Activated B cell treated with CpG ODN at 0.5 μM for 24 hours (primary cell): ENCODE measurements around the gene FCER1G. TPM values are rescaled to one million over a fixed set of nuclear protein-coding genes. Genes with fewer than 3 reads are reported as not detected.

Experiments used
- ATAC-seq: fragments of 200-7000 bp; cut with Tn5 transposase; one replicate; pipeline ENCODE4 v1.10.0; 2021; ENCODE audit warnings: low read depth, mild to moderate bottlenecking, moderate library complexity
- CTCF ChIA-PET: fragments of 350-600 bp; sonication (Branson Sonifier 250); formaldehyde crosslinking; loops from one replicate; lab custom pipeline; 2021; ENCODE audit warnings: antibody characterized with exemption; lab: Charles Lee
- POLR2A ChIA-PET: fragments of 350-600 bp; sonication (Branson Sonifier 250); formaldehyde crosslinking; loops from one replicate; lab custom pipeline; 2021; ENCODE audit warnings: antibody characterized with exemption; lab: Charles Lee
- DNase-seq: peaks from one replicate; pipeline ENCODE4 v3.0.0; 2022
- H3K27ac Mint-ChIP-seq: one replicate; pipeline ENCODE4 v1.8.0; 2020; ENCODE audit warnings: mixed read lengths
- H3K27me3 Mint-ChIP-seq: one replicate; pipeline ENCODE4 v1.8.0; 2021; ENCODE audit warnings: mixed read lengths
- H3K36me3 Mint-ChIP-seq: one replicate; pipeline ENCODE4 v1.8.0; 2021; ENCODE audit warnings: low read depth, mixed read lengths
- H3K4me1 Mint-ChIP-seq: one replicate; pipeline ENCODE4 v1.8.0; 2021; ENCODE audit warnings: mixed read lengths
- H3K4me3 Mint-ChIP-seq: one replicate; pipeline ENCODE4 v1.8.0; 2020; ENCODE audit warnings: mild to moderate bottlenecking, mixed read lengths
- H3K9me3 Mint-ChIP-seq: one replicate; pipeline ENCODE4 v1.8.0; 2020; ENCODE audit warnings: mixed read lengths
- intact Hi-C: fragments of 100-400 bp; cut with micrococcal nuclease; formaldehyde crosslinking; loops from one replicate; pipeline ENCODE4 v1.15.1; 2024
- total RNA-seq: library from RNA; stranded (reverse); gene quantifications from 2 replicates; pipeline ENCODE4 v1.2.3, GENCODE V29; 2022
- TF ChIP-seq, protein P1 (sequence below): fragments of 200-600 bp; IDR thresholded peaks from one replicate; pipeline ENCODE4 v1.8.0; 2022; ENCODE audit warnings: antibody characterized with exemption, mild to moderate bottlenecking

The FCER1G gene
- total RNA-seq, 1 donor from 2014 or later, result 0.60 TPM

DNA sequence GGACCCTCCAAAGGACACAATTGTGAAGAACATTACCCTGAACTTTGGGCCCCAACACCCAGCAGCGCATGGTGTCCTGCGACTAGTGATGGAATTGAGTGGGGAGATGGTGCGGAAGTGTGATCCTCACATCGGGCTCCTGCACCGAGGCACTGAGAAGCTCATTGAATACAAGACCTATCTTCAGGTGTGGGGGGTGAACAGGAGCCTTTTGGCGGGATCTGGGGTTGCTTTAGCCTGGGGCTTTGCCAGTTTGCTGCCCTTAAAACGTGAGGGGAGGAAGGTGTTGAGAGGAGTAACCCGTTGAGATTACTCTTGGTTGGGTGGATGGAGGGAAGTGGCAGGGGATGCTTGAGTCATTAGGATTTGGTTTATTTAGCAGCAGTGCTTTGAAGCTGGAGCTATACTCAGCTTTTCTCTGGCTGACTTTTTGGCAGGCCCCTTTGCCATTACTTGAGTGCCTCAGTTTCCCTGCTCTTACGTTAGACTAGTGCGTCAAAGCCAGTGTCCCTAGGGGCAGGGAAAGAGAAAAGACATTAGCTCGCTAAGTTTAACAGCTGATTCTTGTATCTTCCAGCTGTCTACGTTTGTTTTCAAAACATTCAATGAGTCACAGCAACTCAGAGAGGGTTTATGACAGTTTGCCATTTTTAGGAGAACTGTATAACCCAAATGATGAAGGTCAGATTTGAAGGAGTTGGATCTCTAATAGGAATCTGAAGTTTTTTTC, 8.5 kb upstream of the FCER1G start:
- POLR2A ChIA-PET, result interaction anchor here (1.0 to 1.8 kb wide), 2 partner anchors 16 to 20 kb away, joined by 3 to 4 read pairs; partner anchors contain the start of gene APOA2
- H3K4me3 Mint-ChIP-seq, result no peak overlapping the region
- no peak overlapping the region for H3K27ac Mint-ChIP-seq
- intact Hi-C loops, result no loop called here
- H3K9me3 Mint-ChIP-seq, result no peaks in the 10 kb centered on the region
- peaks cover 36% of the 10 kb centered on the region for H3K4me1 Mint-ChIP-seq
- CTCF ChIA-PET, result interaction anchor here (1.2 kb wide), 1 partner anchor 25 kb away, joined by 5 read pairs; no protein-coding TSS in a partner anchor
- TF ChIP-seq, protein P1, sequence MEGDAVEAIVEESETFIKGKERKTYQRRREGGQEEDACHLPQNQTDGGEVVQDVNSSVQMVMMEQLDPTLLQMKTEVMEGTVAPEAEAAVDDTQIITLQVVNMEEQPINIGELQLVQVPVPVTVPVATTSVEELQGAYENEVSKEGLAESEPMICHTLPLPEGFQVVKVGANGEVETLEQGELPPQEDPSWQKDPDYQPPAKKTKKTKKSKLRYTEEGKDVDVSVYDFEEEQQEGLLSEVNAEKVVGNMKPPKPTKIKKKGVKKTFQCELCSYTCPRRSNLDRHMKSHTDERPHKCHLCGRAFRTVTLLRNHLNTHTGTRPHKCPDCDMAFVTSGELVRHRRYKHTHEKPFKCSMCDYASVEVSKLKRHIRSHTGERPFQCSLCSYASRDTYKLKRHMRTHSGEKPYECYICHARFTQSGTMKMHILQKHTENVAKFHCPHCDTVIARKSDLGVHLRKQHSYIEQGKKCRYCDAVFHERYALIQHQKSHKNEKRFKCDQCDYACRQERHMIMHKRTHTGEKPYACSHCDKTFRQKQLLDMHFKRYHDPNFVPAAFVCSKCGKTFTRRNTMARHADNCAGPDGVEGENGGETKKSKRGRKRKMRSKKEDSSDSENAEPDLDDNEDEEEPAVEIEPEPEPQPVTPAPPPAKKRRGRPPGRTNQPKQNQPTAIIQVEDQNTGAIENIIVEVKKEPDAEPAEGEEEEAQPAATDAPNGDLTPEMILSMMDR, result no peak
- DNase-seq (no peak), ATAC-seq (no peak)
- H3K36me3 Mint-ChIP-seq, result peaks cover 77% of the 10 kb centered on the region
- H3K27me3 Mint-ChIP-seq, result no peaks in the 10 kb centered on the region

DNA sequence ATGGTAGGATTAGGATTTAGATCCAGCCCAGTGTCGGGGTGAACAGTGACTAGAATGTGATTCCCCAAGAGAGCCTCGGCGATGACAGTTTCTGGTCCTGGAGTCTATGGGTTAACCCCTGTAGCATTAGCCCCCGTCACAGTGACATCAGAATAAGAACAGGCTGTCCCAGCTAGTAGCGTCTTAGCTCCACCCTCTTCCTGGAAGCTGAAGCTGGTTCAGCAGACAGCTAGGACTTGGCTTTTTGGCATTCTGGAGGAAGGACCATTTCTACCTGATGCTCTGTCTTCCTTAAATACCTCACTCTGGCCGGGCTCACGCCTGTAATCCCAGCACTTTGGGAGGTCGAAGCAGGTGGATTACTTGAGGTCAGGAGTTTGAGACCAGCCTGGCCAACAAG, 7.9 kb upstream of the FCER1G start:
- POLR2A ChIA-PET, result interaction anchor here (1.8 kb wide), 1 partner anchor 21 kb away, joined by 4 read pairs; no protein-coding TSS in a partner anchor
- Mint-ChIP-seq H3K36me3 (peaks cover 82% of the 10 kb centered on the region), H3K27me3 (no peaks in the 10 kb centered on the region), H3K4me3 (no peak overlapping the region), H3K27ac (no peak overlapping the region), H3K4me1 (peaks cover 30% of the 10 kb centered on the region), H3K9me3 (no peaks in the 10 kb centered on the region)
- TF ChIP-seq, protein P1, result no peak
- CTCF ChIA-PET, result no interaction called here
- intact Hi-C loops, result no loop called here
- no peak for ATAC-seq
- no peak for DNase-seq

DNA sequence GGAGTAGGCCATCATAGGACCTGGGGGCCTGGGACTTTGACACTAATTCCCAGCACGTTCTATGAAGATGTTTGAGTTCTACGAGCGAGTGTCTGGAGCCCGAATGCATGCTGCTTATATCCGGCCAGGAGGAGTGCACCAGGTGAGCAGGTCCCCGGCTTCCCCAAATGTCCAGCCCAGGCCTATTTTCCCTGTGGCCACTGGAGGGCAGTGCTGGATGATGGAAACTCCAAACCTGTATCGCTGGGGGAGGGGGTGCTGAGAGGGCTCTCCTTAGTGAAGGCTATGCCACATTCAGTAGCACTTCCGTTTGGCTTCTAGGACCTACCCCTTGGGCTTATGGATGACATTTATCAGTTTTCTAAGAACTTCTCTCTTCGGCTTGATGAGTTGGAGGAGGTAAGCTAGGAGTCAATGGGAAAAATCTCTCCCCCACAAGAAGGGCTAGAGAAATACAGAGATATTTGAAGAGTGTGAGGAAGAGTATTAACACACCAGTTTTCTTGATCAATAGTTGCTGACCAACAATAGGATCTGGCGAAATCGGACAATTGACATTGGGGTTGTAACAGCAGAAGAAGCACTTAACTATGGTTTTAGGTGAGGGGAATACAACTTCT, 5.2 kb upstream of the FCER1G start:
- TF ChIP-seq, protein P1, result no peak
- Mint-ChIP-seq H3K4me1 (peaks cover 9% of the 10 kb centered on the region), H3K27ac (no peak overlapping the region), H3K9me3 (no peaks in the 10 kb centered on the region), H3K36me3 (peaks cover 90% of the 10 kb centered on the region), H3K27me3 (no peaks in the 10 kb centered on the region), H3K4me3 (no peak overlapping the region)
- DNase-seq (peak; percentile 52), ATAC-seq (peak; percentile 97)
- ChIA-PET CTCF (interaction anchor here (0.6 to 3.6 kb wide), 8 partner anchors 8 to 172 kb away, joined by 3 to 27 read pairs (median 6); partner anchors contain the start of genes APOA2, NDUFS2, PPOX and TOMM40L), POLR2A (interaction anchor here (1.1 to 2.0 kb wide), 3 partner anchors 8 to 96 kb away, joined by 3 to 5 read pairs (median 4); partner anchors contain the start of gene NDUFS2)
- intact Hi-C loops, result loop anchor here (1.0 kb wide), 4 partner anchors 15 to 172 kb away; no protein-coding TSS in a partner anchor

DNA sequence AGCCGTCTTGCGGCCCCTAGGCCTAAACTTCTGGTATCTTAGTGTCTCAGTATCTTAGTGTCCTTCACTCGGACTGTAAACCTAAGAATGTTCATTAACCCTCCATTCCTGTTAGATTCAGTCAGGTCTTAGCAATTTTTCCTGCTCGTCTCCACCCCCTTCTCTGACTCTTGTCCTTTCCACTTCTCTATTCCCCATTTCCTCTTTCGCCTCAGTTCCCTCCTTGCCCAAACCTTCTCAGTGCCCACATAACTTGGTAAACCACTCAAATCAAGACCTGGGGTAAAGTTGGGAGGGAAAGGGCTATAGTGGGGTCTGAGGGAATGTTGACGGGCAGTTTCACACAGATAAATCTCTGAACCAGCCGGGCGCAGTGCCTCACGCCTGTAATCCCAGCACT, 726 bp upstream of the FCER1G start:
- ATAC-seq (no peak), DNase-seq (no peak)
- TF ChIP-seq, protein P1, result no peak
- POLR2A ChIA-PET, result no interaction called here
- Mint-ChIP-seq H3K9me3 (no peaks in the 10 kb centered on the region), H3K27me3 (peaks cover 2% of the 10 kb centered on the region), H3K4me3 (no peak overlapping the region), H3K36me3 (peaks cover 57% of the 10 kb centered on the region), H3K27ac (no peak overlapping the region), H3K4me1 (peaks cover 25% of the 10 kb centered on the region)
- intact Hi-C loops, result no loop called here
- CTCF ChIA-PET, result no interaction called here
